ENCODE data around the gene KIR3DL2.
"Not testable (repeated sequence)": the region's sequence is repeated elsewhere in the genome, so short reads cannot be mapped to it uniquely, and the experiment has no call there.

The KIR3DL2 gene

DNA sequence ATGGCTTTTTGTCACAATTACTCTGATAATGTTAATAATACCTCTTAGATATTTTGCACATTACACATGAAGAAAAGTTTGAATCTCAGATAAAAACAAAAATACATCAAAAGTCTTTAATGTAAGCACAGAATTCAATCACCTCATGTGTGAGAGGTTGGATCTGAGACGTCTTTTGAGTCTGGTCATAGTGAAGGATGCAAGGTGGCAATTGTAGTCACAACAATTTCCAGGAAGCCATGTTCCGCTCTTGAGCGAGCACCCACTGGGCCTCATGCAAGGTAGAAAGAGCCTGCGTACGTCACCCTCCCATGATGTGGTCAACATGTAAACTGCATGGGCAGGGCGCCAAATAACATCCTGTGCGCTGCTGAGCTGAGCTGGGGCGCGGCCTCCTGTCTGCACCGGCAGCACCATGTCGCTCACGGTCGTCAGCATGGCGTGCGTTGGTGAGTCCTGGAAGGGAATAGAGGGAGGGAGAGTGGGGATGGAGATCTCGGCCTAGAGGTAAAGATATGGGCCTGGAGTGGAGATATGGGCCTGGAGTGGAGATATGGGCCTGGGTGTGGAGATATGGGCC lies at the start of gene KIR3DL2:
KIR3DL2 (plus strand) TSS at position 383 of the 580 bp plus-strand sequence; CDS start at position 416, 33 bp downstream.
- DNase-seq: not testable (repeated sequence)

DNA sequence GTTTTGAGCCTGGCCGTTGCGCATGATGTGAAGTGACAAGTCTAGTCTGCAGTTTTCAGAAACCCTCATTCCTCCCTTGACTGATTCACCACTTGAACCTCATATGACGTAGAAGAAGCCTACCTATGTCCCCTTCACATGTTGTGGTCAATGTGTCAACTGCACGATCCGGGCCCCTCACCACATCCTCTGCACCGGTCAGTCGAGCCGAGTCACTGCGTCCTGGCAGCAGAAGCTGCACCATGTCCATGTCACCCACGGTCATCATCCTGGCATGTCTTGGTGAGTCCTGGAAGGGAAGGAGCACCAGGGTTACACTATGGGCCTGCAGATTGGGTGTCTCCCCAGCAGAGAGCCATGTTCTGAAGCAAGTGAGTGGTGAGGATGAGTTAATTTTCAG lies 46.8 kb upstream of the KIR3DL2 start, which contains the start of gene KIR2DL4:
KIR2DL4 (plus strand) TSS at position 201 of the 400 bp plus-strand sequence; CDS start at position 243, 42 bp downstream.
- DNase-seq: no peak

DNA sequence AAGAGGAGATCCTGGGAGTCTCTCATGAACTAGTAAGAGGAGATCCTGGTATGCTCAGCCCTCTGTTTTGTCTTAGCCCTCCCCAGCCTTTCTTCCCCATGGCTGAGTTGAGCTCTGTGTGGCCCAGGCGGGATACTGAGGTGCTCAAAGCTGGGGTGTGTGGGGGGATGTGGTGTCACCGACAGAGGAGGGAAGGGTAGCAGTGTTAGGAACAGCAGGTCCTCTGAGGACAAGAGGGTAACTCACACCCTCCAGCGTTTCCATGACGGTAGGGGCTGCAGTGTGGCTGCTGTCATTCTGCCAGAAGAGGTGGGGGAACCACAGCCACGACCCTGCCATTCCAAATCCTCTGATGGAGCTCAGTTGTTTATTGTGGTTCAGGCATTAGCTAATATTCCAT lies 46.1 kb upstream of the KIR3DL2 start:
- DNase-seq: no peak

DNA sequence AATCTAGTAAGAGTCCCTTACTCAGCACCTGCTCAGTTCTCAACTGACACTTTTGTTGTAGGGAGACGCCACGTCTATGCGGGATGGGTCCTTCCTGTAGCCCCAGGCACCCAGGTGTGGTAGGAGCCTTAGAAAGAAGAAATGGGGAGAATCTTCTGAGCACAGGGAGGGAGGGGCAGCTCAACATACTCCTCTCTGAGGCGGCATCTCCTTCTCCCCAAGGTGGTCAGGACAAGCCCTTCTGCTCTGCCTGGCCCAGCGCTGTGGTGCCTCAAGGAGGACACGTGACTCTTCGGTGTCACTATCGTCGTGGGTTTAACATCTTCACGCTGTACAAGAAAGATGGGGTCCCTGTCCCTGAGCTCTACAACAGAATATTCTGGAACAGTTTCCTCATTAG lies 45.7 kb upstream of the KIR3DL2 start:
- no peak for DNase-seq

DNA sequence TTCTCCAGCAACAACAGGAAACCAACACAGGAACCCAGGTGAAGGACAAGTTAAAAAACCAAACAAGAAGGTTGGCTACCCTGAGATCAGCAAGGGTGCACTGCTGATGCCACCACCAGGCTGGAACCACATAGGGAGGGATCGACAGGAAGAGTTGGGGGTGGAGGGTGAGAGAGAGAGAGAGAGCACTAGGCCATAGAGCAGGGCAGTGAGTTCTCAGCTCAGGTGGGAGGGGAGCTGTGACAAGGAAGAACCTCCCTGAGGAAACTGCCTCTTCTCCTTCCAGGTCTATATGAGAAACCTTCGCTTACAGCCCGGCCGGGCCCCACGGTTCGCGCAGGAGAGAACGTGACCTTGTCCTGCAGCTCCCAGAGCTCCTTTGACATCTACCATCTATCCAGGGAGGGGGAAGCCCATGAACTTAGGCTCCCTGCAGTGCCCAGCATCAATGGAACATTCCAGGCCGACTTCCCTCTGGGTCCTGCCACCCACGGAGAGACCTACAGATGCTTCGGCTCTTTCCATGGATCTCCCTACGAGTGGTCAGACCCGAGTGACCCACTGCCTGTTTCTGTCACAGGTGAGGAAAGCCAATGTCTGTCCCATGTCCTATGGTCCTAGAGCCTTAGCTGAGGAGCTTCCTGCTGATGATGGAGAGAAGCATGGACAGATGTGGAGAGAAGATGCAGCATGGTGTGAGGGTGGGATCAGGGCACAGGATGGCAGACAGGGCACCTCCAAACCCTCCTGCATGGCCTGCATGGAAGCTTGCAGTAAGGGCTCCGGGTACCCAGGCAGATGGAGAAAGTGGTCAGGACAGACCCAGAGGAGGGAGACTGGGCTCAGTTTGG lies 44.4 kb upstream of the KIR3DL2 start:
- no peak for DNase-seq

DNA sequence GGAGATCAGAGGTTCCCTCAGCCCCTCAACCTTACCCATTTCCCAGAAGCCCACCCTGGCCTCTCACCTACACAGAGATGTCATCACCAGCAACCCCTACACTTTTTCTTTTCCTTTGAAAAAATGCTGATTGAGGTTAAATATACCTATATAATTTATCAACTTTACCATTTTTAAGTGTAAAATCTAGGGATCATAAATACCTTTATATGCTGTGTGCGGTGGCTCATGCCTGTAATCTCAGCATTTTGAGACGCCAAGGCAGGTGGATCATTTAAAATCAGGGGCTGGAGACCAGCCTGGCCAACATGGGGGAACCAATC lies 43.8 kb upstream of the KIR3DL2 start:
- DNase-seq: no peak

DNA sequence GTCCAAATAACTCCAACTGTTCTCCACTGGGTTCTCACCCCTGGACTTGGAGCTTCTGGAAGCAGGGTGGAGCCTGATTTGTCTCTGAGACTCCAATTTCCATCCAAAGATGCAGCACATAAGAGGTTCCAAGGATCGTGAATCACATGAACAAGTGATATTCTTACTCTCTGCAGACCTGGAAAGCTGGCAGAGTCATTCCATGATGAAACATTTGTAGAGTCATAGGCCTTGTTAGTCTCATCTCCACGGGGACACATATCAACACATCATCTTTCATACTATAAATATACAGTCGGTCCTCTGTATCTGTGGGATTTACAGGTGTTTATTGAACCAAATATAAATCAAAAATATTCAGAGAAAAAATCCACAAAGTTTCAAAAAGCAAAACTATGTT lies 35.7 kb upstream of the KIR3DL2 start:
- not testable (repeated sequence) for DNase-seq

DNA sequence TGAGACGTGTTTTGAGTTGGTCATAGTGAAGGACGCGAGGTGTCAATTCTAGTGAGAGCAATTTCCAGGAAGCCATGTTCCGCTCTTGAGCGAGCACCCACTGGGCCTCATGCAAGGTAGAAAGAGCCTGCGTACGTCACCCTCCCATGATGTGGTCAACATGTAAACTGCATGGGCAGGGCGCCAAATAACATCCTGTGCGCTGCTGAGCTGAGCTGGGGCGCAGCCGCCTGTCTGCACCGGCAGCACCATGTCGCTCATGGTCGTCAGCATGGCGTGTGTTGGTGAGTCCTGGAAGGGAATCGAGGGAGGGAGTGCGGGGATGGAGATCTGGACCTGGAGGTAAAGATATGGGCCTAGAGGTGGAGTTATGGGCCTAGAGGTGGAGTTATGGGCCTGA lies 34.0 kb upstream of the KIR3DL2 start, which contains the start of gene KIR3DL1:
KIR3DL1 (plus strand) TSS at position 218 of the 400 bp plus-strand sequence.
- DNase-seq: not testable (repeated sequence)

DNA sequence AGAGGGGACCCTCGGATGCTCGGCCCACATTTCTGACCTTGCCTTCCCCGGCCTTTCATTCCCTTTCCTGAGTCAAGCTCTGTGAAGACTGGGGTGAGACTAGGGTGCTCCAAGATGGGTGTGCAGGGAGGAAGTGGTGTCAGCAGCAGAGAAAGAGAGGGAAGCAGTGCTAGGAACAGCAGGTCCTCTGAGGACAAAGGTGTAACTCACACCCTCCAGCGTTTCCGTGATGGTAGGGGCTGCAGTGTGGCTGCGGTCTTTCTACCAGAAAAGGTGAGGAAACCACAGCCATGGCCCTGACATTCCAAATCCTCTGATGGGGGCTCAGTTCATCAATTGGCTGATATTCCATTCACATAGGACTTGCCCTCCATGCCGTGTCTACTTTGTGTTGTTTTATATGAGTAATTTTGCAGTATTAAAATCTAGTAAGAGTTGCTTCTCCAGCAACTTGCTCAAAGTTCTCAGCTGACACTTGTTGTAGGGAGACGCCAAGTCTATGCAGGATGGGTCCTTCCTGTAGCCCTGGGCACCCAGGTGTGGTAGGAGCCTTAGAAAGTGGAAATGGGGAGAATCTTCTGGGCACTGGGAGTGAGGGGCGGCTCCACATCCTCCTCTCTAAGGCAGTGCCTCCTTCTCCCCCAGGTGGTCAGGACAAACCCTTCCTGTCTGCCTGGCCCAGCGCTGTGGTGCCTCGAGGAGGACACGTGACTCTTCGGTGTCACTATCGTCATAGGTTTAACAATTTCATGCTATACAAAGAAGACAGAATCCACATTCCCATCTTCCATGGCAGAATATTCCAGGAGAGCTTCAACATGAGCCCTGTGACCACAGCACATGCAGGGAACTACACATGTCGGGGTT lies 32.3 kb upstream of the KIR3DL2 start:
- DNase-seq: no peak

DNA sequence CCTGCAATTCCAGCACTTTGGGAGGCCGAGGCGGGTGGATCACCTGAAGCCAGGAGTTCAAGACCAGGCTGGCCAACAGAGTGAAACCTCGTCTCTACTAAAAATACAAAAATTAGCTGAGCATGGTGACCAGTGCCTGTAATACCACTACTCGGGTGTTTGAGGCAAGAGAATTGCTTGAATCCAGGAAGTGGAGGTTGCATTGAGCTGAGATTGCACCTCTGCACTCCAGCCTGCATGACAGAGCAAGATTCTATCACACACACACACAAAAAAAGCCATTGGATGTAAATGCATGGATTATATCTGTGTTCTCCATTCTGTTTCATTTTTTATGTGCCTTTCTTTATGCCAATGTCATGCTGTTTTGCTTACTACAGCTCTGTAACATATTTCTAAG lies 25.8 kb upstream of the KIR3DL2 start:
- not testable (repeated sequence) for DNase-seq

DNA sequence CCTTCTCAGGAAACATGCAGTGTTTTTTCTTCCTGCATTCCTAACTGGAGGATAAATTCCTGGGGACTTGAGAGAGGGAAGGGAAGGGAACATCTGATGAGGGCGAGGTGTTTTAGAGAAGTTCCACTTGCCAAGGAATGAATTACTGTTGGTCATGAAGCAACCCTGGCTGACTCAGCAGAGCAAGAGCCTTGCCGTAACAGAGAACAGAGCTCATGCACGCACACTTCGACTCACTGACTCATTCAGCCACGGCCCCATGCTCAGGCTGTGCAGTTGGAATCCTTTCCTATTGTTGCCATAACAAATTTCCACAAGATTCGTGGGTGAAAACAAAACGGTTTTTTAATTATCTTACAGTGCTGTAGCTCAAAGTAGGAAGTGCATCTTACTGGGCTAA lies 24.9 kb upstream of the KIR3DL2 start:
- DNase-seq: not testable (repeated sequence)

DNA sequence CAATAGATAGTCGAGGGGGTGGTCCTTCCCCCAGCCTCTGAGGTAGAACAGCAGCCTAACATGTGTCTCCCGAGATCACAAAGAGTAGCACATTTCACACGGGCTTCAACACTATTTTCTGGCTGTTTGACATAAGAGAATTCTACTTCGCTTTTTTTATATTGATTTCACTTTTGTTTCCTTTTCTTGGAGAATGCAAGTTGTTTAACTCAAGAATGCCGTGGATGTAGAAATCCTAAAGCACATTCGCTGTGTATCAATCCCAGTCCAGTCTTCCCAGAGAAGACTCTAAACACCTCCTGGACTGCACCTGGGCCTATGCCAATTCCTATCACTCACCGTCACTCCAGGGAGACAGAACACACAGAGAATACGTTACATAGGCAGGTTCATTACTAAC lies 22.2 kb upstream of the KIR3DL2 start:
- not testable (repeated sequence) for DNase-seq

DNA sequence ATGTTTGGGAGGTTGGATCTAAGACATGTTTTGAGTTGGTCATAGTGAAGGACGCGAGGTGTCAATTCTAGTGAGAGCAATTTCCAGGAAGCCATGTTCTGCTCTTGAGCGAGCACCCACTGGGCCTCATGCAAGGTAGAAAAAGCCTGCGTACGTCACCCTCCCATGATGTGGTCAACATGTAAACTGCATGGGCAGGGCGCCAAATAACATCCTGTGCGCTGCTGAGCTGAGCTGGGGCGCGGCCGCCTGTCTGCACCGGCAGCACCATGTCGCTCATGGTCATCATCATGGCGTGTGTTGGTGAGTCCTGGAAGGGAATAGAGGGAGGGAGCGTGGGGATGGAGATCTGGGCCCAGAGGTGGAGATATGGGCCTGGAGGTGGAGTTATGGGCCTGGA lies 17.7 kb upstream of the KIR3DL2 start, which contains the start of gene KIR2DS4:
KIR2DS4 (plus strand) TSS at position 181 of the 400 bp plus-strand sequence.
- not testable (repeated sequence) for DNase-seq

DNA sequence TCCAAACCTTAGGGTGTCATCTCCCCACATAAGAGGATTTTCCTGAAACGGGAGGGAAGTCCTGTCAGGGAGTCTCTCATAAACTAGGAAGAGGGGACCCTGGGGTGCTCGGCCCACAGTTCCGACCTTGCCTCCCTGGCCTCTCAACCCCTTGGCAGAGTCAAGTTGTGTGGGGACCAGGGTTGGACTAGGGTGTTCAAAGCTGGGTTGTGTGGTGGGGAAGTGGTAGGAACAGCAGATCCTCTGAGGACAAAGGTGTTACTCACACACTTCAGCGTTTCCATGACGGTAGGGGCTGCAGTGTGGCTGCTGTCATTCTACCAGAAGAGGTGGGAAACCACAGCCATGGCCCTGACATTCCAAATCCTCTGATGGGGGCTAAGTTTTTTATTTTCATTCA lies 15.1 kb upstream of the KIR3DL2 start:
- DNase-seq: not testable (repeated sequence)

DNA sequence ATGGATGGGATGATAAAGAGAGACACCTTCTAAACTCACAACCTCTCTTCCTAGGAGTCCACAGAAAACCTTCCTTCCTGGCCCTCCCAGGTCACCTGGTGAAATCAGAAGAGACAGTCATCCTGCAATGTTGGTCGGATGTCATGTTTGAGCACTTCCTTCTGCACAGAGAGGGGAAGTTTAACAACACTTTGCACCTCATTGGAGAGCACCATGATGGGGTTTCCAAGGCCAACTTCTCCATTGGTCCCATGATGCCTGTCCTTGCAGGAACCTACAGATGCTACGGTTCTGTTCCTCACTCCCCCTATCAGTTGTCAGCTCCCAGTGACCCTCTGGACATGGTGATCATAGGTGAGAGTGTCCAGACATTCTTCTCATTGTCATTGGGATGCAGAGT lies 12.7 kb upstream of the KIR3DL2 start:
- not testable (repeated sequence) for DNase-seq

DNA sequence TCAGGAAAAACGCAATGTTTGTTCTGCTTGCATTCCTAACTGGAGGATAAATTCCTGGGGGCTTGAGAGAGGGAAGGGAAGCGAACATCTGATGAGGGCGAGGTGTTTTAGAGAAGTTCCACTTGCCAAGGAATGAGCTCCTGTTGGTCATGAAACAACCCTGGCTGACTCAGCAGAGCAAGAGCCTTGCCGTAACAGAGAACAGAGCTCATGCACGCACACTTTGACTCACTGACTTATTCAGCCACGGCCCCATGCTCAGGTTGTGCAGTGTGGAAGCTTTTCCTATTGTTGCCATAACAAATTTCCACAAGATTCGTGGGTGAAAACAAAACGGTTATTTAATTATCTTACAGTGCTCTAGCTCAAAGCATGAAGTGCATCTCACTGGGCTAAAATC lies 7.1 kb upstream of the KIR3DL2 start:
- DNase-seq: not testable (repeated sequence)

DNA sequence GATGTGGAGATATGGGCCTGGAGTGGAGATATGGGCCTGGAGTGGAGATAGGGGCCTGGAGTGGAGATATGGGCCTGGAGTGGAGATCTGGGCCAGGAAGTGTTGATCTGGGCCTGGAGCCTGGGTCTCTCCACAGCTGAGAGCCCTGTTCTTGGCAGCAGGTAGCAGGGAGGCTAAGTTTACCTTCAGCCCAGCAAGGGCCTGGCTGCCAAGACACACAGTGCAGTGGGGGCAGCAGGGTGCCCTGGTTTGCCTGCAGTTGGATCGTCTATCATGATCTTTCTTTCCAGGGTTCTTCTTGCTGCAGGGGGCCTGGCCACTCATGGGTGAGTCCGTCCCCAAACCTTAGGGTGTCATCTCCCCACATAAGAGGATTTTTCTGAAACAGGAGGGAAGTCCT lies 687 bp downstream of the KIR3DL2 start:
- no peak for DNase-seq

DNA sequence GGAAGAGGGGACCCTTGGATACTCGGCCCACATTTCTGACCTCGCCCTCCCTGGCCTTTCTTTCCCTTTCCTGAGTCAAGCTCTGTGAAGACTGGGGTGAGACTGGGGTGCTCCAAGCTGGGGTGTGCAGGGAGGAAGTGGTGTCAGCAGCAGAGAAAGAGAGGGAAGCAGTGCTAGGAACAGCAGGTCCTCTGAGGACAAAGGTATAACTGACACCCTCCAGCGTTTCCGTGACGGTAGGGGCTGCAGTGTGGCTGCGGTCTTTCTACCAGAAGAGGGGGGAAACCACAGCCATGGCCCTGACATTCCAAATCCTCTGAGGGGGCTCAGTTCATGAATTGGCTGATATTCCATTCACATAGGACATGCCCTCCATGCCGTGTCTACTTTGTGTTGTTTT lies 1.1 kb downstream of the KIR3DL2 start:
- DNase-seq: no peak

DNA sequence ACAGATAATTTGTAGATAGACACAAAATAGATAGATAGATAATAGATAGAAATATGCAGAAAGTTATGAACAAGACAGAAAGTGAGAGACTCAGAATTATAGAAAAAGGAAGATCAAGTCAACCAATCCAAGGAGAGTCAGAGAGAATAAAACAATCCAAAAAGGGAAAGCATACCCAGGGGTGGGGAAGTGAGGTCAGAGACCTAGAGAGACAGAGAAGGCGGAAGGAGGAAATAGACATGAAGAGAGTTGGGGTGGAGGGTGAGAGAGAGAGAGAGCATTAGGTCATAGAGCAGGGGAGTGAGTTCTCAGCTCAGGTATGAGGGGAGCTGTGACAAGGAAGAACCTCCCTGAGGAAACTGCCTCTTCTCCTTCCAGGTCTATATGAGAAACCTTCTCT lies 5.0 kb downstream of the KIR3DL2 start:
- DNase-seq: not testable (repeated sequence)

DNA sequence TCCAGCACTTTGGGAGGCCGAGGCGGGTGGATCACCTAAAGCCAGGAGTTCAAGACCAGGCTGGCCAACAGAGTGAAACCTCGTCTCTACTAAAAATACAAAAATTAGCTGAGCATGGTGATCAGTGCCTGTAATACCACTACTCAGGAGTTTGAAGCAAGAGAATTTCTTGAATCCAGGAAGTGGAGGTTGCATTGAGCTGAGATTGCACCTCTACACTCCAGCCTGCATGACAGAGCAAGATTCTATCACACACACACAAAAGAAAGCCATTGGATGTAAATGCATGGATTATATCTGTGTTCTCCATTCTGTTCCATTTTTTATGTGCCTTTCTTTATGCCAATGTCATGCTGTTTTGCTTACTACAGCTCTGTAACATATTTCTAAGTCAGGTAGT lies 8.2 kb downstream of the KIR3DL2 start:
- DNase-seq: not testable (repeated sequence)

DNA sequence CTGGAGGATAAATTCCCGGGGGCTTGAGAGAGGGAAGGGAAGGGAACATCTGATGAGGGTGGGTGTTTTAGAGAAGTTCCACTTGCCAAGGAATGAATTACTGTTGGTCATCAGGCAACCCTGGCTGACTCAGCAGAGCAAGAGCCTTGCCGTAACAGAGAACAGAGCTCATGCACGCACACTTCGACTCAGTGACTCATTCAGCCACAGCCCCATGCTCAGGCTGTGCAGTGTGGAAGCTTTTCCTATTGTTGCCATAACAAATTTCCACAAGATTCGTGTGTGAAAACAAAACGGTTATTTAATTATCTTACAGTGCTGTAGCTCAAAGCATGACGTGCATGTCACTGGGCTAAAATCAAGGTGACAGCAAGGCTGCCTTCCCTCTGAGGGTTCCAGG lies 9.2 kb downstream of the KIR3DL2 start:
- not testable (repeated sequence) for DNase-seq

DNA sequence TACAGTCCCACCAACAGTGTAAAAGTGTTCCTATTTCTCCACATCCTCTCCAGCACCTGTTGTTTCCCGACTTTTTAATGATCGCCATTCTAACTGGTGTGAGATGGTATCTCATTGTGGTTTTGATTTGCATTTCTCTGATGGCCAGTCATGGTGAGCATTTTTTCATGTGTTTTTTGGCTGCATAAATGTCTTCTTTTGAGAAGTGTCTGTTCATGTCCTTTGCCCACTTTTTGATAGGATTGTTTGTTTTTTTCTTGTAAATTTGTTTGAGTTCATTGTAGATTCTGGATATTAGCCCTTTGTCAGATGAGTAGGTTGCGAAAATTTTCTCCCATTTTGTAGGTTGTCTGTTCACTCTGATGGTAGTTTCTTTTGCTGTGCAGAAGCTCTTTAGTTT lies 13.2 kb downstream of the KIR3DL2 start:
- DNase-seq: not testable (repeated sequence)

DNA sequence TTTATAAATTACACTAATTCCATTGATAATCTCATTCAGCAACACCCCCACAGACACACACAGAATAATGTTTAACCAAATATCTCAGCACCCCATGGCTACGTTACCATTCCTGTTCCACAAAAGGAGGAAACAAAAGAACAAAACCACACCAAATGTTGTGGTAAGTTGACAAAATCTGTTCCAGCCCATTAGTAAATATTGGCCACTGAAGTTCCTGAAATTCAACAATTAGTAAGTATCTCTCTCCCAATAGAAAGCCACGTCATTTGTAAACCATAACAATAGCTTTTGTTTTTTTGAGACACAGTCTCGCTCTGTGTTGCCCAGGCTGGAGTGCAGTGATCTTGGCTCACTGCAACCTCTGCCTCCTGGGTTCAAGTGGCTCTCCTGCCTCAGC lies 21.5 kb downstream of the KIR3DL2 start:
- DNase-seq: no peak

All from activated CD4-positive, alpha-beta T cell treated with anti-CD3 and anti-CD28 coated beads for 1 hour (primary cell).